ENCODE results near the gene UQCRC2.

- no peak for TF ChIP-seq CTCF (IDR thresholded peaks at IDR 0.05)
- no peak for TF ChIP-seq POLR2A (IDR thresholded peaks at IDR 0.05)
Observed at GRCh38 chr16:21990381-21990944, 37.3 kb downstream of the UQCRC2 start.
